IMR-90 (cell line): ENCODE data around the gene AGPS. TPM values are rescaled to one million over a fixed set of nuclear protein-coding genes. Genes with fewer than 3 reads are reported as not detected.

Experiments used
- ATAC-seq: fragments of 200-7000 bp; cut with Tn5 transposase; 2 replicates; pipeline ENCODE4 v1.9.1; 2020; ENCODE audit warnings: low read depth, mild to moderate bottlenecking, moderate library complexity
- BruUV-seq: library from RNA; stranded (reverse); fragments of 400-500 nt; replicated peaks from 2 replicates; lab custom pipeline; 2021; lab: Mats Ljungman, UMichigan
- CTCF ChIA-PET: fragments of 300-600 bp; formaldehyde crosslinking; extraction: SDS; loops from one replicate; lab custom pipeline; 2021; ENCODE audit warnings: antibody characterized with exemption; lab: Yijun Ruan, JAX
- POLR2A ChIA-PET: fragments of 300-600 bp; sonication (Branson Sonifier 250); formaldehyde crosslinking; loops from one replicate; lab custom pipeline; 2022; ENCODE audit warnings: antibody characterized with exemption; ENCODE audit not compliant: unreplicated experiment; lab: Charles Lee
- DNase-seq: peaks from one replicate; pipeline ENCODE4 v3.0.0; 2013
- H2AFZ ChIP-seq: replicated peaks from 2 replicates; pipeline ENCODE3; 2013; ENCODE audit warnings: low read length, mild to moderate bottlenecking; ENCODE audit not compliant: poor library complexity
- H2AK5ac ChIP-seq: 2 replicates; pipeline ENCODE4 v1.6.1; 2013; ENCODE audit warnings: low read depth, low read length, inconsistent platforms
- H2AK9ac ChIP-seq: replicated peaks from 2 replicates; pipeline ENCODE3; 2013; ENCODE audit warnings: mild to moderate bottlenecking, low read depth, low read length, moderate library complexity; ENCODE audit not compliant: poor library complexity
- H2BK120ac ChIP-seq: 2 replicates; pipeline ENCODE4 v1.6.1; 2013; ENCODE audit warnings: low read depth, low read length, inconsistent platforms
- H2BK15ac ChIP-seq: 3 replicates; pipeline ENCODE4 v1.6.1; 2013; ENCODE audit warnings: low read depth, low read length, inconsistent platforms
- H2BK20ac ChIP-seq: 2 replicates; pipeline ENCODE4 v1.6.1; 2013; ENCODE audit warnings: low read depth, mild to moderate bottlenecking, inconsistent platforms, low read length, moderate library complexity
- H2BK5ac ChIP-seq: 2 replicates; pipeline ENCODE4 v1.6.1; 2013; ENCODE audit warnings: mild to moderate bottlenecking, low read depth, low read length, inconsistent platforms; ENCODE audit not compliant: poor library complexity, severe bottlenecking
- H3K14ac ChIP-seq: replicated peaks from 2 replicates; pipeline ENCODE4 v1.6.1; 2013; ENCODE audit warnings: low read depth, low read length, inconsistent platforms
- H3K18ac ChIP-seq: 2 replicates; pipeline ENCODE4 v1.6.1; 2013; ENCODE audit warnings: low read depth, low read length, control low read depth
- H3K23ac ChIP-seq: 2 replicates; pipeline ENCODE4 v1.6.1; 2013; ENCODE audit warnings: low read depth, low read length, inconsistent platforms
- H3K27ac ChIP-seq: 2 replicates; pipeline ENCODE4 v1.5.1; 2013; ENCODE audit warnings: mild to moderate bottlenecking, control low read depth, low read length; ENCODE audit not compliant: insufficient read depth
- H3K27me3 ChIP-seq: 2 replicates; pipeline ENCODE4 v1.6.1; 2013; ENCODE audit warnings: low read length; ENCODE audit not compliant: control insufficient read depth, insufficient read depth
- H3K36me3 ChIP-seq: 2 replicates; pipeline ENCODE4 v1.6.1; 2013; ENCODE audit warnings: low read length, mixed read lengths; ENCODE audit not compliant: control insufficient read depth, insufficient read depth
- H3K4ac ChIP-seq: 2 replicates; pipeline ENCODE4 v1.6.1; 2013; ENCODE audit warnings: low read depth, low read length, inconsistent platforms
- H3K4me1 ChIP-seq: 2 replicates; pipeline ENCODE4 v1.6.1; 2013; ENCODE audit warnings: low read length, mixed read lengths; ENCODE audit not compliant: control insufficient read depth, insufficient read depth
- H3K4me2 ChIP-seq: 2 replicates; pipeline ENCODE4 v1.6.1; 2013; ENCODE audit warnings: low read depth, mild to moderate bottlenecking, control low read depth, low read length, moderate library complexity
- H3K4me3 ChIP-seq: 2 replicates; pipeline ENCODE4 v1.5.1; 2013; ENCODE audit warnings: low read depth, mild to moderate bottlenecking, control low read depth, low read length, moderate library complexity; ENCODE audit not compliant: insufficient read depth
- H3K56ac ChIP-seq: 2 replicates; pipeline ENCODE4 v1.6.1; 2013; ENCODE audit warnings: low read length, inconsistent platforms; ENCODE audit not compliant: insufficient read depth; ENCODE audit errors: extremely low read depth
- H3K79me1 ChIP-seq, 2 experiments: 2 replicates each; pipeline ENCODE4 v1.6.1; 2013; ENCODE audit warnings: low read length in 2 of 2, inconsistent platforms in 1 of 2, low read depth in 1 of 2
- H3K9ac ChIP-seq: 2 replicates; pipeline ENCODE4 v1.6.1; 2013; ENCODE audit warnings: low read depth, low read length, control low read depth
- H3K9me1 ChIP-seq: 2 replicates; pipeline ENCODE4 v1.6.1; 2013; ENCODE audit warnings: low read length, inconsistent platforms; ENCODE audit not compliant: insufficient read depth
- H3K9me3 ChIP-seq: 2 replicates; pipeline ENCODE4 v1.6.1; 2013; ENCODE audit warnings: low read length; ENCODE audit not compliant: control insufficient read depth, insufficient read depth
- H4K20me1 ChIP-seq: 2 replicates; pipeline ENCODE4 v1.6.1; 2013; ENCODE audit warnings: low read length, inconsistent platforms; ENCODE audit not compliant: insufficient read depth
- H4K5ac ChIP-seq: 2 replicates; pipeline ENCODE4 v1.6.1; 2013; ENCODE audit warnings: mild to moderate bottlenecking, low read depth, low read length, control low read depth
- H4K8ac ChIP-seq, 2 experiments: 2 replicates each; pipeline ENCODE4 v1.6.1; 2013; ENCODE audit warnings: low read depth in 2 of 2, low read length in 2 of 2, control low read depth in 1 of 2, inconsistent platforms in 1 of 2
- H4K91ac ChIP-seq: 2 replicates; pipeline ENCODE4 v1.6.1; 2013; ENCODE audit warnings: low read depth, low read length, inconsistent platforms; ENCODE audit not compliant: insufficient read depth
- BHLHE40 ChIP-seq: fragments of 150-350 bp; IDR thresholded peaks from 2 replicates; pipeline ENCODE4 v1.6.1; 2016; ENCODE audit warnings: mild to moderate bottlenecking, low read depth, low read length
- CEBPB ChIP-seq: IDR thresholded peaks from 2 replicates; pipeline ENCODE4 v1.6.1; 2012; ENCODE audit warnings: low read depth, low read length, improper control_type of control experiment
- CHD1 ChIP-seq: IDR thresholded peaks from 2 replicates; pipeline ENCODE4 v1.6.1; 2012; ENCODE audit warnings: low read depth, low read length, improper control_type of control experiment
- CTCF ChIP-seq: conservative IDR thresholded peaks from 2 replicates; pipeline ENCODE4 v1.5.1; 2012; ENCODE audit warnings: mild to moderate bottlenecking, low read depth, low read length, improper control_type of control experiment
- ELK1 ChIP-seq: fragments of 150-350 bp; IDR thresholded peaks from 2 replicates; pipeline ENCODE4 v1.6.1; 2016; ENCODE audit warnings: low read depth, mild to moderate bottlenecking, low read length, moderate library complexity, borderline replicate concordance
- FOS ChIP-seq: fragments of 150-350 bp; IDR thresholded peaks from 2 replicates; pipeline ENCODE4 v1.6.1; 2016; ENCODE audit warnings: low read depth, low read length
- MAFK ChIP-seq: IDR thresholded peaks from 2 replicates; pipeline ENCODE4 v1.6.1; 2012; ENCODE audit warnings: low read depth, low read length, improper control_type of control experiment
- MAZ ChIP-seq: IDR thresholded peaks from 2 replicates; pipeline ENCODE4 v1.6.1; 2012; ENCODE audit warnings: low read depth, mild to moderate bottlenecking, low read length, improper control_type of control experiment, moderate library complexity, borderline replicate concordance
- MXI1 ChIP-seq: IDR thresholded peaks from 2 replicates; pipeline ENCODE4 v1.6.1; 2012; ENCODE audit warnings: low read depth, mild to moderate bottlenecking, low read length, moderate library complexity, borderline replicate concordance
- NFE2L2 ChIP-seq: fragments of 150-350 bp; IDR thresholded peaks from 2 replicates; pipeline ENCODE4 v1.6.1; 2016; ENCODE audit warnings: low read depth, mild to moderate bottlenecking, low read length
- POLR2A ChIP-seq: IDR thresholded peaks from 2 replicates; pipeline ENCODE4 v1.6.1; 2012; ENCODE audit warnings: mild to moderate bottlenecking, low read depth, low read length
- RAD21 ChIP-seq: IDR thresholded peaks from 2 replicates; pipeline ENCODE4 v1.6.1; 2012; ENCODE audit warnings: low read length, improper control_type of control experiment
- RCOR1 ChIP-seq: IDR thresholded peaks from 2 replicates; pipeline ENCODE4 v1.6.1; 2012; ENCODE audit warnings: mild to moderate bottlenecking, low read length, improper control_type of control experiment; ENCODE audit not compliant: insufficient replicate concordance
- RFX5 ChIP-seq: IDR thresholded peaks from 2 replicates; pipeline ENCODE4 v1.8.0; 2012; ENCODE audit warnings: low read depth, mild to moderate bottlenecking, low read length, moderate library complexity
- SMC3 ChIP-seq: fragments of 150-350 bp; IDR thresholded peaks from 2 replicates; pipeline ENCODE4 v1.6.1; 2016; ENCODE audit warnings: low read depth, mild to moderate bottlenecking, antibody characterized with exemption, low read length, moderate library complexity
- USF2 ChIP-seq: fragments of 150-350 bp; IDR thresholded peaks from 2 replicates; pipeline ENCODE4 v1.6.1; 2017; ENCODE audit warnings: mild to moderate bottlenecking, antibody characterized with exemption, low read length, low read depth
- WGBS, 2 experiments: methylation state at CpG; one replicate each; pipeline versions ENCODE4 v1.1.5 to v1.1.7; 2013; ENCODE audit warnings: missing lambda C conversion rate in 2 of 2; ENCODE audit not compliant: insufficient read length in 1 of 2; ENCODE audit errors: extremely low coverage in 2 of 2; 5-methylcytosine and 5-hydroxymethylcytosine counted together
- dilution Hi-C: fragments of 300-500 bp; cut with HindIII; formaldehyde crosslinking; loops from one replicate; pipeline ENCODE4 v1.14.3; 2018; ENCODE audit warnings: low sequenced_read_pairs; ENCODE audit not compliant: unreplicated experiment
- in situ Hi-C: fragments of 300-500 bp; cut with MboI; formaldehyde crosslinking; loops from 3 replicates; pipeline ENCODE4 v1.14.3; 2019; ENCODE audit warnings: low sequenced_read_pairs, inconsistent platforms, mixed read lengths
- intact Hi-C: fragments of 100-400 bp; cut with micrococcal nuclease; formaldehyde crosslinking; loops from 2 replicates; pipeline ENCODE4 v1.10.0; 2022
- polyA plus RNA-seq, 3 experiments: library from polyadenylated mRNA; depleted of rRNA; stranded (reverse); fragments of >200 nt; gene quantifications; 2 replicates each; pipeline ENCODE4 v1.2.3, GENCODE V29; 2012; ENCODE audit warnings: low replicate concordance in 1 of 3
- total RNA-seq: library from RNA; depleted of rRNA; stranded (reverse); fragments of >200 nt; gene quantifications from 2 replicates; pipeline ENCODE4 v1.2.3, GENCODE V29; 2012

The AGPS gene
- total and polyA plus RNA-seq, 2 of the 4 experiments (the other 2 are of a cell fraction), result 6.6 to 18.6 TPM

- Histone ChIP-seq H2BK15ac (no peak overlapping the region), H3K79me1 (no peaks in the 10 kb centered on the region), H2BK20ac (no peak overlapping the region), H2BK120ac (no peak overlapping the region), H3K27ac (no peak overlapping the region), H3K18ac (no peak overlapping the region), H2AK5ac (no peak overlapping the region), H3K9ac (no peak overlapping the region), H4K5ac (no peak overlapping the region), H4K91ac (no peak overlapping the region), H2AFZ (no peak overlapping the region), H2AK9ac (no peak overlapping the region), H3K4ac (no peak overlapping the region), H4K8ac (no peak overlapping the region), H2BK5ac (no peak overlapping the region), H3K14ac (no peak overlapping the region), H3K56ac (no peak overlapping the region), H3K36me3 (no peaks in the 10 kb centered on the region), H3K9me1 (no peaks in the 10 kb centered on the region), H3K4me3 (no peak overlapping the region), H3K27me3 (no peaks in the 10 kb centered on the region; the same call in 1 of the 2 replicates), H3K4me1 (no peaks in the 10 kb centered on the region), H3K4me2 (no peak overlapping the region), H3K23ac (no peak overlapping the region), H3K9me3 (no peaks in the 10 kb centered on the region), H4K20me1 (no peaks in the 10 kb centered on the region)
- no TSS peak for BruUV-seq
- dilution Hi-C loops (no loop called here), intact Hi-C loops (no loop called here), in situ Hi-C loops (no loop called here)
- POLR2A ChIA-PET, result no interaction called here
- TF ChIP-seq MAFK, result no peak
- TF ChIP-seq CTCF, result no peak
- TF ChIP-seq RFX5, result no peak
- TF ChIP-seq POLR2A, result no peak
- TF ChIP-seq RAD21, result no peak
- no peak for TF ChIP-seq SMC3
- no peak for TF ChIP-seq RCOR1
- TF ChIP-seq FOS, result no peak
- TF ChIP-seq CEBPB, result no peak
- no peak for TF ChIP-seq MAZ
- no peak for TF ChIP-seq BHLHE40
- no peak for TF ChIP-seq USF2
- TF ChIP-seq ELK1, result no peak
- TF ChIP-seq NFE2L2, result no peak
- TF ChIP-seq MXI1, result no peak
- no peak for TF ChIP-seq CHD1
- no peak for ATAC-seq
- no peak for DNase-seq
- no CpG with 5 or more reads among the region's 1 CpG for WGBS, 2 experiments
- CTCF ChIA-PET, result interaction anchor here (1.0 kb wide), 1 partner anchor 16 kb away, joined by 3 read pairs; no protein-coding TSS in a partner anchor
Observed at GRCh38 chr2:177589186-177589585, 196.6 kb downstream of the AGPS start.
